Stimulated activated naive CD8-positive, alpha-beta T cell treated with anti-CD3 and anti-CD28 coated beads, Interleukin-15, Interleukin-2, amounts not matched to agents 100 ng/mL and 50 ng/mL, for 24 hours (primary cell): ENCODE measurements around the gene ZRANB3.
"Not testable (repeated sequence)": the region's sequence is repeated elsewhere in the genome, so short reads cannot be mapped to it uniquely, and the experiment has no call there.

ENCODE experiments used
- H3K27ac Mint-ChIP-seq: one replicate; pipeline ENCODE4 v1.8.0; 2021; ENCODE audit warnings: mild to moderate bottlenecking, mixed read lengths
- H3K27me3 Mint-ChIP-seq: one replicate; pipeline ENCODE4 v1.8.0; 2021; ENCODE audit warnings: mixed read lengths
- H3K36me3 Mint-ChIP-seq: one replicate; pipeline ENCODE4 v1.8.0; 2021; ENCODE audit warnings: low read depth, mixed read lengths
- H3K4me1 Mint-ChIP-seq: one replicate; pipeline ENCODE4 v1.8.0; 2021; ENCODE audit warnings: low read depth, mixed read lengths
- H3K4me3 Mint-ChIP-seq: one replicate; pipeline ENCODE4 v1.8.0; 2021; ENCODE audit warnings: mild to moderate bottlenecking, mixed read lengths
- H3K9me3 Mint-ChIP-seq: one replicate; pipeline ENCODE4 v1.8.0; 2021; ENCODE audit warnings: mixed read lengths

ZRANB3 gene

DNA sequence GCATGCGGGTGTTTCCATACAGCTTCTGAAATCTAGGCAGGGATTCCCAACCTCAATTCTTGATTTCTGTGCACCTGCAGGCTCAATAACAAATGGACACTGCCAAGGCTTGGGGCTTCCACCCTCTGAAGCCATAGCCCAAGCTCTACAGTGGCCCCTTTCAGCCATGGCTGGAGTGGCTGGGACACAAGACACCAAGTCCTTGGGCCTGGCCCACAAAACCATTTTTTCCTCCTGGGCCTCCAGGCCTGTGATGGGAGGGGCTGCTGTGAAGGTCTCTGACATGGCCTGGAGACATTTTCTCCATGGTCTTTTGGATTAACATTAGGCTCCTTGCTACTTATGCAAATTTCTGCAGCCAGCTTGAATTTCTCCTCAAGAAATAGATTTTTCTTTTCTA is 78.0 kb downstream of the ZRANB3 start:
- H3K4me1 Mint-ChIP-seq, H3K27me3 Mint-ChIP-seq, H3K4me3 Mint-ChIP-seq, H3K27ac Mint-ChIP-seq: not testable (repeated sequence)
- H3K9me3 Mint-ChIP-seq: peaks cover 30% of the 10 kb centered on the region
- H3K36me3 Mint-ChIP-seq: peaks cover 45% of the 10 kb centered on the region

DNA sequence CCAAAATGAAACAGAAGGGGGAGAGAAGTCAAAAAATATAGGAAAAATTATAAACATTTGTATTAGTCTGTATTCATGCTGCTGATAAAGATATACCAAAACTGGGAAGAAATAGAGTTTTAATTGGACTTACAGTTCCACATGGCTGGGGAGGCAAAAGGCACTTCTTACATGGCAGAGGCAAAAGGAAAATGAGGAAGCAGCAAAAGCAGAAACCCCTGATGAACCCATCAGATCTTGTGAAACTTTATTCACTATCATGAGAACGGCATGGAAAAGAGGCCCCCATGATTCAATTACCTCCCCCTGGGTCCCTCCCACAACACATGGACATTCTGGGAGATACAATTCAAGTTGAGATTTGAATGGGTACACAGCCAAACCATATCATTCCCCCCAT is 79.1 kb downstream of the ZRANB3 start:
- Mint-ChIP-seq H3K36me3 (peaks cover 37% of the 10 kb centered on the region), H3K4me3 (no peak overlapping the region), H3K9me3 (peaks cover 28% of the 10 kb centered on the region), H3K27ac (no peak overlapping the region), H3K4me1 (no peaks in the 10 kb centered on the region), H3K27me3 (no peaks in the 10 kb centered on the region)

DNA sequence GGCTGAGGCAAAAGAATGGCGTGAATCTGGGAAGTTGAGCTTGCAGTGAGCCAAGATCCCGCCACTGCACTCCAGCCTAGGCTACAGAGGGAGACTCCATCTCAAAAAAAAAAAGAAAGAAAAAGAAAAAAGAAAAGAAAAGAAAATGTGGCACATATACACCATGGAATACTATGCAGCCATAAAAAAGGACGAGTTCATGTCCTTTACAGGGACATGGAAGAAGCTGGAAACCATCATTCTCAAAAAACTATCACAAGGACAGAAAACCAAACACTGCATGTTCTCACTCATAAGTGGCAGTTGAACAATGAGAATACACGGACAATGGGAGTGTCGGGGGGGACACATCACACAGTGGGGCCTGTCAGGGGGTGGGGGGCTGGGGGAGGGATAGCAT is 88.0 kb downstream of the ZRANB3 start:
- H3K4me1 Mint-ChIP-seq, H3K4me3 Mint-ChIP-seq, H3K27ac Mint-ChIP-seq, H3K27me3 Mint-ChIP-seq: not testable (repeated sequence)
- peaks cover 10% of the 10 kb centered on the region for H3K9me3 Mint-ChIP-seq
- peaks cover 16% of the 10 kb centered on the region for H3K36me3 Mint-ChIP-seq

DNA sequence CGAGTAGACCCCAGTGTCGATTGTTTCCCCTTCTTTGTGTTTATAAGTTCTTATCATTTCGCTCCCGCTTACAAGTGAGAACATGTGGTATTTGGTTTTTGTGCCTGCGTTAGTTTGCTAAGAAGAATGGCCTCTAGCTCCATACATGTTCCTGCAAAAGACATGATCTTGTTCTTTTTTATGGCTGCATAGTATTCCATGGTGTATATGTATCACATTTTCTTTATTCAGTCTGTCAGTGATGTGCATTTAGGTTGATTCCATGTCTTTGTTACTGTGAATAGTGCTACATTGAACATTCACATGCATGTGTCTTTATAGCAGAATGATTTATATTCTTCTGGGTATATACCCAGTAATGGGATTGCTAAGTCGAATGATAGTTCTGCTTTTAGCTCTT is 95.9 kb downstream of the ZRANB3 start:
- peaks cover 19% of the 10 kb centered on the region for H3K9me3 Mint-ChIP-seq
- H3K36me3 Mint-ChIP-seq: peaks cover 33% of the 10 kb centered on the region
- H3K4me1 Mint-ChIP-seq, H3K4me3 Mint-ChIP-seq, H3K27ac Mint-ChIP-seq, H3K27me3 Mint-ChIP-seq: not testable (repeated sequence)

DNA sequence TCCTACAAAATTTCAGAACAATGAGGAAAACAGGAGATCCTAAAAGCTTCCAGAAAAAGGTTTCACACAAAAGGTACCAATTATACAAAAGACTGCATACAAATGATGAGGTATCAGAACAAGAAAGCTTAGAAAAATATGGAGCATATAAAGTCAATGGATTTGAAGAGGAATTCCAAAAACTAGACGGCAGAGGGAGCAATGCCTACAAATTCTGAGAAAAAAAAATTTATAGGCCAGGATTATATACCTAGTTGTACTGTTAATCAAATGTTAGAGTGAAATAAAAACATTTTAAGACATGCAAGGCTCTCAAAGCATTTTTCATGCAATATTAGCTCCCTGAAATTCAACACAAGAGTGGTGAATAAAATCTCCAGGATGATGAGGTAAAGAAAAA is 106.2 kb downstream of the ZRANB3 start:
- Mint-ChIP-seq H3K27me3 (no peaks in the 10 kb centered on the region), H3K36me3 (peaks cover 23% of the 10 kb centered on the region), H3K27ac (no peak overlapping the region), H3K4me1 (no peaks in the 10 kb centered on the region), H3K9me3 (peaks cover 23% of the 10 kb centered on the region), H3K4me3 (no peak overlapping the region)

DNA sequence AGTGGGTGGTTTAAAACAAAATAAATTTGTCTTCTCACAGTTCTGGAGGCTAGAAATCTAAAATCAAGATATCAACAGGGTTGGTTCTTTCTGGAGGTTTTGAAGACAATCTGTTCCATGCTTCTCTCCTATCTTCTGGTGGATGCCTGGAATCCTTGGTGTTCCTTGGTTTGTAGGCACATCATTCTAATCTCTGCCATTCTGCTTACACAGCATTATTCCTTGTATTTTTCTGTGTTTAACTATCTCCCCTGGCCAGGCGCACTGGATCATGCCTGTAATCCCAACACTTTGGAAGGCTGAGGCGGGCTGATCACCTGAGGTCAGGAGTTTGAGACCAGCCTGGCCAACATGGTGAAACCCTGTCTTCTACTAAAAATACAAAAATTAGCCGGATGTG is 108.1 kb downstream of the ZRANB3 start:
- H3K27me3 Mint-ChIP-seq: no peaks in the 10 kb centered on the region
- no peak overlapping the region for H3K4me3 Mint-ChIP-seq
- H3K36me3 Mint-ChIP-seq: peaks cover 12% of the 10 kb centered on the region
- H3K9me3 Mint-ChIP-seq: peaks cover 16% of the 10 kb centered on the region
- no peak overlapping the region for H3K27ac Mint-ChIP-seq
- H3K4me1 Mint-ChIP-seq: no peaks in the 10 kb centered on the region

GRCh38 chr2:135411646-135412045 is 119.4 kb downstream of the ZRANB3 start:
- no peaks in the 10 kb centered on the region for H3K4me1 Mint-ChIP-seq
- no peaks in the 10 kb centered on the region for H3K27me3 Mint-ChIP-seq
- H3K27ac Mint-ChIP-seq: no peak overlapping the region
- peaks cover 15% of the 10 kb centered on the region for H3K9me3 Mint-ChIP-seq
- H3K36me3 Mint-ChIP-seq: no peaks in the 10 kb centered on the region
- no peak overlapping the region for H3K4me3 Mint-ChIP-seq

GRCh38 chr2:135409436-135409835 is 121.6 kb downstream of the ZRANB3 start:
- no peaks in the 10 kb centered on the region for H3K4me1 Mint-ChIP-seq
- H3K27me3 Mint-ChIP-seq: no peaks in the 10 kb centered on the region
- peaks cover 32% of the 10 kb centered on the region for H3K9me3 Mint-ChIP-seq
- peaks cover 12% of the 10 kb centered on the region for H3K36me3 Mint-ChIP-seq
- H3K4me3 Mint-ChIP-seq: no peak overlapping the region
- H3K27ac Mint-ChIP-seq: no peak overlapping the region

GRCh38 chr2:135396259-135396658 is 134.8 kb downstream of the ZRANB3 start:
- peaks cover 11% of the 10 kb centered on the region for H3K9me3 Mint-ChIP-seq
- H3K36me3 Mint-ChIP-seq, H3K27ac Mint-ChIP-seq, H3K4me3 Mint-ChIP-seq, H3K4me1 Mint-ChIP-seq, H3K27me3 Mint-ChIP-seq: not testable (repeated sequence)

GRCh38 chr2:135386993-135387392 is 144.0 kb downstream of the ZRANB3 start:
- Mint-ChIP-seq H3K27ac (no peak overlapping the region), H3K4me3 (no peak overlapping the region), H3K4me1 (no peaks in the 10 kb centered on the region), H3K27me3 (no peaks in the 10 kb centered on the region), H3K36me3 (peaks cover 54% of the 10 kb centered on the region), H3K9me3 (peaks cover 36% of the 10 kb centered on the region)

DNA sequence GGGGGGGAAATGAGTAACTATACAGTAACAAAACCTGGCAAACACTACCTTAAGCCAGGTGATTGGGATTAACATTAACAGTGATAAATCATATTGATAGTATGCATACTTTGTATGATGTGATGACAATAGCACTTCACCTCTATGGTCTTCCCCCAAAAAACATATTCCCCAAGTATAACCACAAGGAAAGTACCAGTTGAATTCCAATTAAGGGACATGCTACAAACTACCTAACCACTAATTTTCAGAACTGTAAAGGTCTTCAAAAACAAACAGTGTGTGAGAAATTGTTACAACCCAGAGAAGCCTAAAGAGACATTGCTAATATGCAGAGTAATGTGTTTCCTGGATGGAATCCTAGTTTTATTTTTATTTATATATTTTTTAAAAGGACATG is 152.4 kb downstream of the ZRANB3 start:
- Mint-ChIP-seq H3K4me1 (no peaks in the 10 kb centered on the region), H3K4me3 (no peak overlapping the region), H3K9me3 (peaks cover 44% of the 10 kb centered on the region), H3K27me3 (no peaks in the 10 kb centered on the region), H3K36me3 (peaks cover 44% of the 10 kb centered on the region), H3K27ac (no peak overlapping the region)

DNA sequence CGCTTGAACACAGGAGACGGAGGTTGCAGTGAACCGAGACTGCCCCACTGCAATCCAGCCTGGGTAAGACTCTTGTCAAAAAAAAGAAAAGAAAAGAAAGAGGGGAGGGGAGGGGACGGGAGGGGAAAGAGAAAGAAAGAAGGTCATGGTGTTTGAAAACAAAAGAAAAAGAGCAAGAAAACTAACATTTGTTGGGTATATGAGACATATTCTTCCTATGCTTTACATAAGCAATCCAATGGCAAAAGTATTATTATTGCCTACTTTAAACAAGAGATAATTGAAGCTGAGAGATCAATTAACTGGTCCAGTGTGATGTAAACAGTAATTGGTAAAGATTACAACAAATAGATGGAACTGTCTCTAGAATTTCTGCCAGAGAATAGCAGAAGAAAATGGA is 157.3 kb downstream of the ZRANB3 start:
- Mint-ChIP-seq H3K4me1 (no peaks in the 10 kb centered on the region), H3K27me3 (no peaks in the 10 kb centered on the region), H3K9me3 (peaks cover 17% of the 10 kb centered on the region), H3K36me3 (peaks cover 28% of the 10 kb centered on the region), H3K27ac (no peak overlapping the region), H3K4me3 (no peak overlapping the region)

DNA sequence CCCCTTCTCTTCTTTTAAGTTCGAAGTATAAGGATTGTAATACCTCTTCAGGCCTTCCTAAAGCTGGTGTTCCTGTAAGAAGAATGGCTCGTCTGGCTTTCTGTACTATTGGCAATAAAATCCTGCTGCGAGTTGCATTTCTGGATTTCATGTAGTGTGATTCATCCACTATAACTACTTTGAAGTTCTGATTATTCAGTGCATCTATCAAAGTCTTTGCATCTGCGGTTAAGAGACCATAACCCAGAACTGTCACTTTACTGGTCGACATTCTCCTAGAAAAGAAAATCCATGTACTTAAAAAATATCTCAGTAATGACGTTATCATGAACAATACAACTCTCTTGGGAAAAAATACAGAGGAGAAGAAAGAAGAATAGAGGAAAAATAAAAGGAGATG is 181.1 kb downstream of the ZRANB3 start:
- H3K4me1 Mint-ChIP-seq: no peaks in the 10 kb centered on the region
- H3K36me3 Mint-ChIP-seq: peaks cover 43% of the 10 kb centered on the region
- no peak overlapping the region for H3K4me3 Mint-ChIP-seq
- no peaks in the 10 kb centered on the region for H3K27me3 Mint-ChIP-seq
- H3K9me3 Mint-ChIP-seq: peaks cover 25% of the 10 kb centered on the region
- no peak overlapping the region for H3K27ac Mint-ChIP-seq

DNA sequence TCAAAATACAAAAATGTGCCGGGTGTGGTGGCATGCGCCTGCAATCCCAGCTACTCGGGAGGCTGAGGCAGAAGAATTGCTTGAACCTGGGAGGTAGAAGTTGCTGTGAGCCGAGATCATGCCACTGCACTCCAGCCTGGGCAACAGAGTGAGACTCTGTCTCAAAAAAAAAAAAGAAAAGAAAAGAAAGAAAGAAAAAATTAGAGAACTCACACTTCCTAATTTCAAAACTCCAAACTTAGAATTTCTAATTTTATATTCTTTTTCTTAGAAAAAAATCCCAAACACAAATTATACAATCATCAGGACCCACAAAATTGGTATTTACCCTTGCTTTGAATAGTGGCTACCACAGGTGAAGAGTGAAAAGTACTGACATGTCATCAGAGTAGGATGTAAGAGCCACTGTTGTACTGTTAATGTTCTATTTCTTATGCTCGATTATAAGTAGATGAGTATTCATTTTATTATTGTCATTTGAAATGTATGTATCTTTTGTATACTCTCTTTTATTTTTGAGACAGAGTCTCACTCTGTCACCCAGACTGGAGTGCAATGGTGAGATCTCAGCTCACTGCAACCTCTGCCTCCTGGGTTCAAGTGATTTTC is 182.8 kb downstream of the ZRANB3 start:
- H3K27me3 Mint-ChIP-seq, H3K4me3 Mint-ChIP-seq, H3K4me1 Mint-ChIP-seq, H3K27ac Mint-ChIP-seq: not testable (repeated sequence)
- Mint-ChIP-seq H3K9me3 (peaks cover 25% of the 10 kb centered on the region), H3K36me3 (peaks cover 57% of the 10 kb centered on the region)

GRCh38 chr2:135337071-135337470 is 193.9 kb downstream of the ZRANB3 start:
- H3K9me3 Mint-ChIP-seq: peaks cover 12% of the 10 kb centered on the region
- H3K36me3 Mint-ChIP-seq: peaks cover 30% of the 10 kb centered on the region
- no peak overlapping the region for H3K4me3 Mint-ChIP-seq
- H3K27ac Mint-ChIP-seq: no peak overlapping the region
- no peaks in the 10 kb centered on the region for H3K27me3 Mint-ChIP-seq
- H3K4me1 Mint-ChIP-seq: no peaks in the 10 kb centered on the region

DNA sequence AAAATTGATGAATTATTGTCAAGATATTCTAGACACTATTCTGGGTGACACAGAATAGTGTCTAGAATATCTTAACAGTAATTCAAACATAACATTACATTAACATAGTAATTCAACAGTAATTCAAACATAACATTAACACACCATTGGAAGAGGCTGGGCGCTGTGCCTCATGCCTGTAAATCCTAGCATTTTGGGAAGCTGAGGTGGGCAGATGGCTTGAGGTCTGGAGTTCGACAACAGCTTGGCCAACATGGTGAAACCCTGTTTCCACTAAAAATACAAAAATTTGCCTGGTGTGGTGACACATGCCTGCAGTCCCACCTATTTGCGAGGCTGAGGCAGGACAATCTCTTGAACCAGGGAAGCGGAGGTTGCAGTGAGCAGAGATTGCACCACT is 195.8 kb downstream of the ZRANB3 start:
- Mint-ChIP-seq H3K36me3 (peaks cover 25% of the 10 kb centered on the region), H3K4me1 (no peaks in the 10 kb centered on the region)

More for the DNA sequence above, 195.8 kb downstream of the ZRANB3 start:
- Mint-ChIP-seq H3K4me3 (no peak overlapping the region), H3K27me3 (no peaks in the 10 kb centered on the region), H3K9me3 (peaks cover 18% of the 10 kb centered on the region), H3K27ac (no peak overlapping the region)
